PC-3 (cell line): ENCODE measurements around the gene RFTN2. TPM values are rescaled to one million over a fixed set of nuclear protein-coding genes. Genes with fewer than 3 reads are reported as not detected.
A peak's percentile ranks its signal among the peaks of the same experiment; 100 is the strongest.

Experiments
- ATAC-seq: fragments of 200-7000 bp; cut with Tn5 transposase; 2 replicates; pipeline ENCODE4 v1.9.1; 2020; ENCODE audit warnings: mild to moderate bottlenecking, moderate library complexity
- BruUV-seq: library from RNA; stranded (reverse); fragments of 400-500 nt; replicated peaks from 2 replicates; lab custom pipeline; 2021; lab: Mats Ljungman, UMichigan
- CTCF ChIA-PET: fragments of 300-600 bp; sonication (Branson Sonifier 250); formaldehyde crosslinking; loops from one replicate; lab custom pipeline; 2022; ENCODE audit warnings: antibody characterized with exemption; lab: Charles Lee
- POLR2A ChIA-PET: fragments of 300-600 bp; sonication (Branson Sonifier 250); formaldehyde crosslinking; loops from one replicate; lab custom pipeline; 2022; ENCODE audit warnings: antibody characterized with exemption; ENCODE audit not compliant: unreplicated experiment; lab: Charles Lee
- DNase-seq: peaks from one replicate; pipeline ENCODE4 v3.0.0-alpha.2; 2015
- H2AFZ ChIP-seq: fragments of 300-600 bp; sonication (generic); 2 replicates; pipeline ENCODE4 v1.6.0; 2016; ENCODE audit warnings: antibody characterized with exemption, low read length
- H3F3A ChIP-seq: fragments of 300-600 bp; sonication (generic); one replicate; pipeline ENCODE4 v1.6.0; 2017; ENCODE audit warnings: antibody characterized with exemption, low read length, control low read depth, mild to moderate bottlenecking; ENCODE audit not compliant: unreplicated experiment
- H3K27ac ChIP-seq: fragments of 300-600 bp; sonication (generic); 2 replicates; pipeline ENCODE4 v1.5.1; 2016; ENCODE audit warnings: mild to moderate bottlenecking, low read length
- H3K27me3 ChIP-seq: fragments of 300-600 bp; sonication (generic); 2 replicates; pipeline ENCODE4 v1.6.1; 2016; ENCODE audit warnings: low read length, mixed read lengths
- H3K36me3 ChIP-seq: fragments of 300-600 bp; sonication (generic); 2 replicates; pipeline ENCODE4 v1.6.1; 2016; ENCODE audit warnings: low read depth, mixed run types, low read length, mixed read lengths
- H3K4me1 ChIP-seq: fragments of 300-600 bp; sonication (generic); 2 replicates; pipeline ENCODE4 v1.5.1; 2016; ENCODE audit warnings: low read length; ENCODE audit not compliant: insufficient read depth
- H3K4me2 ChIP-seq: fragments of 300-600 bp; sonication (generic); 2 replicates; pipeline ENCODE4 v1.6.0; 2016; ENCODE audit warnings: low read length
- H3K4me3 ChIP-seq: fragments of 300-600 bp; sonication (generic); 2 replicates; pipeline ENCODE4 v1.5.1; 2016; ENCODE audit warnings: mild to moderate bottlenecking, low read length, mixed read lengths
- H3K79me2 ChIP-seq: fragments of 300-600 bp; sonication (generic); 2 replicates; pipeline ENCODE4 v1.6.1; 2017; ENCODE audit warnings: low read length, mixed read lengths
- H3K9ac ChIP-seq: fragments of 300-600 bp; sonication (generic); 2 replicates; pipeline ENCODE4 v1.6.0; 2016; ENCODE audit warnings: mild to moderate bottlenecking, low read length
- H3K9me2 ChIP-seq: fragments of 300-600 bp; sonication (generic); replicated peaks from 2 replicates; pipeline ENCODE4 v1.6.1; 2016; ENCODE audit warnings: mixed run types, low read length, mixed read lengths
- H3K9me3 ChIP-seq: fragments of 300-600 bp; sonication (generic); 2 replicates; pipeline ENCODE4 v1.6.1; 2016; ENCODE audit warnings: low read length, mixed read lengths
- H4K20me1 ChIP-seq: fragments of 300-600 bp; sonication (generic); 2 replicates; pipeline ENCODE4 v1.6.1; 2016; ENCODE audit warnings: low read length, mixed read lengths
- CTCF ChIP-seq: fragments of 300-600 bp; sonication (generic); conservative IDR thresholded peaks from 2 replicates; pipeline ENCODE4 v1.5.1; 2017; ENCODE audit warnings: antibody characterized with exemption, low read depth, mild to moderate bottlenecking, low read length
- EZH2 ChIP-seq: fragments of 300-600 bp; sonication (generic); IDR thresholded peaks from one replicate; pipeline ENCODE4 v1.6.1; 2017; ENCODE audit warnings: antibody characterized with exemption, mild to moderate bottlenecking, low read length; ENCODE audit not compliant: unreplicated experiment
- EZH2phosphoT487 ChIP-seq: fragments of 300-600 bp; sonication (generic); IDR thresholded peaks from 2 replicates; pipeline ENCODE4 v1.6.1; 2018; ENCODE audit warnings: mild to moderate bottlenecking, antibody characterized with exemption, low read length, borderline replicate concordance
- intact Hi-C: fragments of 100-400 bp; cut with micrococcal nuclease; formaldehyde crosslinking; loops from 2 replicates; pipeline ENCODE4 v1.9.0; 2023
- total RNA-seq: library from RNA; depleted of rRNA; stranded (reverse); fragments of >200 nt; gene quantifications from 2 replicates; pipeline ENCODE4 v1.2.3, GENCODE V29; 2014

RFTN2 gene
- total RNA-seq, 1 experiment from 2014 or later: 0.07 TPM

- ATAC-seq: no peak
- Histone ChIP-seq H3K9me2 (no peaks in the 10 kb centered on the region), H3K79me2 (peaks cover 77% of the 10 kb centered on the region), H3K4me1 (peaks cover 14% of the 10 kb centered on the region), H3K27ac (no peak overlapping the region), H3K9ac (peak overlapping the region; percentile 21; the same call in 1 of the 2 replicates), H3K27me3 (no peaks in the 10 kb centered on the region), H3K4me2 (peak overlapping the region; percentile 99), H2AFZ (no peak overlapping the region), H4K20me1 (peaks cover 42% of the 10 kb centered on the region), H3K4me3 (peak overlapping the region; percentile 91), H3F3A (no peaks in the 10 kb centered on the region), H3K9me3 (no peaks in the 10 kb centered on the region), H3K36me3 (peaks cover 13% of the 10 kb centered on the region)
- no peak for TF ChIP-seq CTCF
- no peak for TF ChIP-seq EZH2phosphoT487
- no peak for TF ChIP-seq EZH2
- intact Hi-C loops: loop anchor here (5.0 to 10.0 kb wide), 4 partner anchors 96 to 551 kb away; partner anchors contain the start of genes MOB4 and SF3B1
- ChIA-PET CTCF (no interaction called here), POLR2A (no interaction called here)
- DNase-seq: peak; percentile 69
- BruUV-seq: no TSS peak
Observed at GRCh38 chr2:197708331-197708730, 32.9 kb upstream of the RFTN2 start.

- Histone ChIP-seq H3K4me2 (peak overlapping the region; percentile 99), H3K9me3 (no peaks in the 10 kb centered on the region), H2AFZ (no peak overlapping the region), H3F3A (no peaks in the 10 kb centered on the region), H3K36me3 (peaks cover 13% of the 10 kb centered on the region), H3K4me3 (peak overlapping the region; percentile 91), H3K9ac (peak overlapping the region; percentile 89), H3K27me3 (no peaks in the 10 kb centered on the region), H3K9me2 (no peaks in the 10 kb centered on the region), H3K79me2 (peaks cover 70% of the 10 kb centered on the region), H3K4me1 (peaks cover 14% of the 10 kb centered on the region), H4K20me1 (peaks cover 42% of the 10 kb centered on the region), H3K27ac (no peak overlapping the region)
- BruUV-seq: no TSS peak
- intact Hi-C loops: loop anchor here (1.0 to 10.0 kb wide), 6 partner anchors 71 to 550 kb away; partner anchors contain the start of genes MOB4 and SF3B1
- ATAC-seq (no peak), DNase-seq (peak; percentile 67)
- ChIA-PET POLR2A (no interaction called here), CTCF (interaction anchor here (0.5 kb wide), 1 partner anchor 935 kb away, joined by 3 read pairs; no protein-coding TSS in a partner anchor)
- no peak for TF ChIP-seq EZH2phosphoT487
- peak; percentile 83 for TF ChIP-seq CTCF
Observed at GRCh38 chr2:197707316-197708213, 32.2 kb upstream of the RFTN2 start.
